GM19099 (cell line): ENCODE measurements around the gene ONECUT1.

Experiments used
- POLR2A ChIP-seq: IDR thresholded peaks from 3 replicates; pipeline ENCODE4 v1.6.1; 2011; ENCODE audit warnings: low read depth; ENCODE audit not compliant: insufficient read length; ENCODE audit errors: extremely low read depth

The ONECUT1 gene

GRCh38 chr15:52787549-52788098 is 2.5 kb downstream of the ONECUT1 start:
- no peak for TF ChIP-seq POLR2A

- TF ChIP-seq POLR2A = no peak
Observed at GRCh38 chr15:52787123-52787503, 3.0 kb downstream of the ONECUT1 start.

- TF ChIP-seq POLR2A = no peak
Observed at GRCh38 chr15:52786436-52787122, 3.6 kb downstream of the ONECUT1 start.

- no peak for TF ChIP-seq POLR2A
Observed at GRCh38 chr15:52785672-52786406, 4.3 kb downstream of the ONECUT1 start.

GRCh38 chr15:52784799-52785671 is 5.1 kb downstream of the ONECUT1 start:
- TF ChIP-seq POLR2A = no peak

- no peak for TF ChIP-seq POLR2A
Observed at GRCh38 chr15:52783929-52784798, 6.0 kb downstream of the ONECUT1 start.

GRCh38 chr15:52783191-52783829 is 6.8 kb downstream of the ONECUT1 start:
- no peak for TF ChIP-seq POLR2A

GRCh38 chr15:52782514-52782913 is 7.6 kb downstream of the ONECUT1 start:
- TF ChIP-seq POLR2A = no peak

GRCh38 chr15:52780172-52780980 is 9.8 kb downstream of the ONECUT1 start:
- TF ChIP-seq POLR2A = no peak

GRCh38 chr15:52778457-52778856 is 11.7 kb downstream of the ONECUT1 start:
- TF ChIP-seq POLR2A = no peak

GRCh38 chr15:52772766-52773165 is 17.4 kb downstream of the ONECUT1 start:
- TF ChIP-seq POLR2A = no peak

- no peak for TF ChIP-seq POLR2A
Observed at GRCh38 chr15:52765785-52766184, 24.4 kb downstream of the ONECUT1 start.

GRCh38 chr15:52764731-52765130 is 25.4 kb downstream of the ONECUT1 start:
- TF ChIP-seq POLR2A = no peak
